HepG2 (cell line): Measurements from ENCODE around the gene ACAT2. TPM values are rescaled to one million over a fixed set of nuclear protein-coding genes. Genes with fewer than 3 reads are reported as not detected.

Experiments used
- BRD4 ChIP-seq: sonication (generic); formaldehyde crosslinking; IDR thresholded peaks from 2 replicates; pipeline ENCODE4 v1.4.0; 2020; ENCODE audit warnings: missing genetic modification reagents
- FOXC1 ChIP-seq: sonication (generic); formaldehyde crosslinking; IDR thresholded peaks from 2 replicates; pipeline ENCODE4 v1.8.0; 2022; ENCODE audit warnings: mild to moderate bottlenecking, missing genetic modification reagents, borderline replicate concordance
- HOXA3 ChIP-seq: sonication (generic); formaldehyde crosslinking; IDR thresholded peaks from 2 replicates; pipeline ENCODE4 v1.5.0; 2020; ENCODE audit warnings: missing genetic modification reagents
- MYNN ChIP-seq: sonication (generic); formaldehyde crosslinking; IDR thresholded peaks from 2 replicates; pipeline ENCODE4 v1.4.0; 2020; ENCODE audit warnings: mild to moderate bottlenecking, low read depth, missing genetic modification reagents
- NPAS2 ChIP-seq: sonication (generic); formaldehyde crosslinking; IDR thresholded peaks from 2 replicates; pipeline ENCODE4 v1.8.0; 2022; ENCODE audit warnings: mild to moderate bottlenecking, missing genetic modification reagents, borderline replicate concordance
- SATB2 ChIP-seq: sonication (generic); formaldehyde crosslinking; IDR thresholded peaks from 2 replicates; pipeline ENCODE4 v1.5.0; 2020; ENCODE audit warnings: missing genetic modification reagents
- ZBTB37 ChIP-seq: sonication (generic); formaldehyde crosslinking; IDR thresholded peaks from 2 replicates; pipeline ENCODE4 v1.4.0; 2020; ENCODE audit warnings: mild to moderate bottlenecking, missing genetic modification reagents
- ZFAT ChIP-seq: sonication (generic); formaldehyde crosslinking; conservative IDR thresholded peaks from 2 replicates; pipeline ENCODE4 v1.8.1; 2023; ENCODE audit warnings: missing genetic modification reagents, inconsistent platforms
- ZHX1 ChIP-seq: sonication (generic); formaldehyde crosslinking; IDR thresholded peaks from 2 replicates; pipeline ENCODE4 v1.8.1; 2022; ENCODE audit warnings: low read depth, mild to moderate bottlenecking, missing genetic modification reagents
- ZNF549 ChIP-seq: sonication (generic); formaldehyde crosslinking; IDR thresholded peaks from 2 replicates; pipeline ENCODE4 v1.5.0; 2020; ENCODE audit warnings: missing genetic modification reagents
- ZNF562 ChIP-seq: sonication (generic); formaldehyde crosslinking; IDR thresholded peaks from 2 replicates; pipeline ENCODE4 v1.8.0; 2022; ENCODE audit warnings: missing genetic modification reagents, borderline replicate concordance
- polyA plus RNA-seq, 8 experiments: library from polyadenylated mRNA; depleted of rRNA in 3 of 8; stranded (reverse) in 7 of 8; unstranded in 1 of 8; fragments of >200 nt; fragmentation: Illumina TruSeq in 4 of 8; extraction: Trizol in 4 of 8; gene quantifications; 2 replicates each; pipeline versions ENCODE4 v1.2.1 to v1.2.3, GENCODE V29; 2011 to 2016; ENCODE audit warnings: low read depth in 4 of 8, missing spikeins in 1 of 8, mixed read lengths in 1 of 8; ENCODE audit not compliant: insufficient read depth in 1 of 8
- total RNA-seq, 5 experiments: library from RNA; depleted of rRNA; stranded (reverse); fragments of >200 nt; fragmentation: Illumina TruSeq; extraction: Trizol; gene quantifications; 2 replicates each; pipeline ENCODE4 v1.2.3, GENCODE V29; 2016; ENCODE audit warnings: low read depth in 1 of 5
- TF ChIP-seq, protein P1 (sequence below): sonication (generic); formaldehyde crosslinking; IDR thresholded peaks from 2 replicates; pipeline ENCODE4 v1.4.0; 2020; ENCODE audit warnings: mild to moderate bottlenecking, low read depth, missing genetic modification reagents
- TF ChIP-seq, protein P2 (sequence below): sonication (generic); formaldehyde crosslinking; IDR thresholded peaks from 2 replicates; pipeline ENCODE4 v1.5.1; 2020; ENCODE audit warnings: mild to moderate bottlenecking, moderate library complexity, missing genetic modification reagents
- TF ChIP-seq, protein P3 (sequence below): sonication (generic); formaldehyde crosslinking; IDR thresholded peaks from 2 replicates; pipeline ENCODE4 v1.8.1; 2023; ENCODE audit warnings: missing genetic modification reagents, mild to moderate bottlenecking, borderline replicate concordance
- TF ChIP-seq, protein P4 (sequence below): IDR thresholded peaks from 2 replicates; pipeline ENCODE4 v1.6.1; 2012; ENCODE audit warnings: low read length, improper control_type of control experiment

ACAT2 gene
- total and polyA plus RNA-seq, 2 of the 13 experiments (the other 11 are each of a cell fraction or from before 2014, with no cell fraction given), result 121 to 534 TPM

GRCh38 chr6:159790149-159790955 is 28.5 kb downstream of the ACAT2 start, which contains the start of gene MRPL18 (continued):
- TF ChIP-seq, protein P1, sequence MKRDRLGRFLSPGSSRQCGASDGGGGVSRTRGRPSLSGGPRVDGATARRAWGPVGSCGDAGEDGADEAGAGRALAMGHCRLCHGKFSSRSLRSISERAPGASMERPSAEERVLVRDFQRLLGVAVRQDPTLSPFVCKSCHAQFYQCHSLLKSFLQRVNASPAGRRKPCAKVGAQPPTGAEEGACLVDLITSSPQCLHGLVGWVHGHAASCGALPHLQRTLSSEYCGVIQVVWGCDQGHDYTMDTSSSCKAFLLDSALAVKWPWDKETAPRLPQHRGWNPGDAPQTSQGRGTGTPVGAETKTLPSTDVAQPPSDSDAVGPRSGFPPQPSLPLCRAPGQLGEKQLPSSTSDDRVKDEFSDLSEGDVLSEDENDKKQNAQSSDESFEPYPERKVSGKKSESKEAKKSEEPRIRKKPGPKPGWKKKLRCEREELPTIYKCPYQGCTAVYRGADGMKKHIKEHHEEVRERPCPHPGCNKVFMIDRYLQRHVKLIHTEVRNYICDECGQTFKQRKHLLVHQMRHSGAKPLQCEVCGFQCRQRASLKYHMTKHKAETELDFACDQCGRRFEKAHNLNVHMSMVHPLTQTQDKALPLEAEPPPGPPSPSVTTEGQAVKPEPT (CRISPR knock-in tag), result no peak
- no peak for TF ChIP-seq SATB2
- peak; percentile 68; the same call in 1 of the 2 replicates for TF ChIP-seq HOXA3 (CRISPR knock-in tag)
- no peak for TF ChIP-seq ZFAT (CRISPR knock-in tag)
- TF ChIP-seq, protein P2, sequence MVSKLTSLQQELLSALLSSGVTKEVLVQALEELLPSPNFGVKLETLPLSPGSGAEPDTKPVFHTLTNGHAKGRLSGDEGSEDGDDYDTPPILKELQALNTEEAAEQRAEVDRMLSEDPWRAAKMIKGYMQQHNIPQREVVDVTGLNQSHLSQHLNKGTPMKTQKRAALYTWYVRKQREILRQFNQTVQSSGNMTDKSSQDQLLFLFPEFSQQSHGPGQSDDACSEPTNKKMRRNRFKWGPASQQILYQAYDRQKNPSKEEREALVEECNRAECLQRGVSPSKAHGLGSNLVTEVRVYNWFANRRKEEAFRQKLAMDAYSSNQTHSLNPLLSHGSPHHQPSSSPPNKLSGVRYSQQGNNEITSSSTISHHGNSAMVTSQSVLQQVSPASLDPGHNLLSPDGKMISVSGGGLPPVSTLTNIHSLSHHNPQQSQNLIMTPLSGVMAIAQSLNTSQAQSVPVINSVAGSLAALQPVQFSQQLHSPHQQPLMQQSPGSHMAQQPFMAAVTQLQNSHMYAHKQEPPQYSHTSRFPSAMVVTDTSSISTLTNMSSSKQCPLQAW (CRISPR knock-in tag), result peak; percentile 14; the same call in 1 of the 2 replicates
- TF ChIP-seq, protein P3, sequence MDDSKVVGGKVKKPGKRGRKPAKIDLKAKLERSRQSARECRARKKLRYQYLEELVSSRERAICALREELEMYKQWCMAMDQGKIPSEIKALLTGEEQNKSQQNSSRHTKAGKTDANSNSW, result no peak
- TF ChIP-seq ZHX1 (CRISPR knock-in tag), result 0 out of 2 replicates have a peak, but pooled peaks have one; percentile 16
- no peak; the same call in 1 of the 2 replicates for TF ChIP-seq ZBTB37 (CRISPR knock-in tag)
- TF ChIP-seq FOXC1 (CRISPR knock-in tag), result no peak
- TF ChIP-seq, protein P4, sequence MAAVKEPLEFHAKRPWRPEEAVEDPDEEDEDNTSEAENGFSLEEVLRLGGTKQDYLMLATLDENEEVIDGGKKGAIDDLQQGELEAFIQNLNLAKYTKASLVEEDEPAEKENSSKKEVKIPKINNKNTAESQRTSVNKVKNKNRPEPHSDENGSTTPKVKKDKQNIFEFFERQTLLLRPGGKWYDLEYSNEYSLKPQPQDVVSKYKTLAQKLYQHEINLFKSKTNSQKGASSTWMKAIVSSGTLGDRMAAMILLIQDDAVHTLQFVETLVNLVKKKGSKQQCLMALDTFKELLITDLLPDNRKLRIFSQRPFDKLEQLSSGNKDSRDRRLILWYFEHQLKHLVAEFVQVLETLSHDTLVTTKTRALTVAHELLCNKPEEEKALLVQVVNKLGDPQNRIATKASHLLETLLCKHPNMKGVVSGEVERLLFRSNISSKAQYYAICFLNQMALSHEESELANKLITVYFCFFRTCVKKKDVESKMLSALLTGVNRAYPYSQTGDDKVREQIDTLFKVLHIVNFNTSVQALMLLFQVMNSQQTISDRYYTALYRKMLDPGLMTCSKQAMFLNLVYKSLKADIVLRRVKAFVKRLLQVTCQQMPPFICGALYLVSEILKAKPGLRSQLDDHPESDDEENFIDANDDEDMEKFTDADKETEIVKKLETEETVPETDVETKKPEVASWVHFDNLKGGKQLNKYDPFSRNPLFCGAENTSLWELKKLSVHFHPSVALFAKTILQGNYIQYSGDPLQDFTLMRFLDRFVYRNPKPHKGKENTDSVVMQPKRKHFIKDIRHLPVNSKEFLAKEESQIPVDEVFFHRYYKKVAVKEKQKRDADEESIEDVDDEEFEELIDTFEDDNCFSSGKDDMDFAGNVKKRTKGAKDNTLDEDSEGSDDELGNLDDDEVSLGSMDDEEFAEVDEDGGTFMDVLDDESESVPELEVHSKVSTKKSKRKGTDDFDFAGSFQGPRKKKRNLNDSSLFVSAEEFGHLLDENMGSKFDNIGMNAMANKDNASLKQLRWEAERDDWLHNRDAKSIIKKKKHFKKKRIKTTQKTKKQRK, result no peak
- TF ChIP-seq NPAS2, result no peak
- no peak for TF ChIP-seq MYNN (CRISPR knock-in tag)
- no peak for TF ChIP-seq ZNF562 (CRISPR knock-in tag)
- peak; percentile 62 for TF ChIP-seq BRD4 (CRISPR knock-in tag)
- TF ChIP-seq ZNF549 (CRISPR knock-in tag), result no peak
